HG03432 (cell line): ENCODE results near the gene MST1.

Source experiments
- ATAC-seq: cut with Tn5 transposase; IDR thresholded peaks from one replicate; pipeline ENCODE4 v1.9.1; 2021; ENCODE audit warnings: mild to moderate bottlenecking, moderate library complexity; ENCODE audit not compliant: unreplicated experiment

The MST1 gene

DNA sequence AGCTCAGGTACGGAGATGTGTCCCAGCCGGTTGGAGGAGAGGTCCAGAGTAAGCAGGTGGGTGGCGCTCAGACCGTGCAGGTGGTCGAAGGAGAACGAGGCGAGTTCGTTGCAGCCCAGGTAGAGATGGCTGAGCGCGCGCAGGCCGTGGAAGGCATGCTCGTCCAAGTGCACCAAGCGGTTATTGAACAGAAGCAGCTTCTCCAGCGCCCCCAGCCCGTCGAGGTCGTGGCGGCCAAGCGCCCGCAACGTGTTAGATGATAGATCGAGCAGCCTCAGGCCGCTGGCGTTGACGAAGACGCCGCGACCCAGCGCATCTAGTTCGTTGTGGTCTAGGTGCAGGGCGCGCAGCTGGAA is 29.6 kb upstream of the MST1 start:
- no peak for ATAC-seq

DNA sequence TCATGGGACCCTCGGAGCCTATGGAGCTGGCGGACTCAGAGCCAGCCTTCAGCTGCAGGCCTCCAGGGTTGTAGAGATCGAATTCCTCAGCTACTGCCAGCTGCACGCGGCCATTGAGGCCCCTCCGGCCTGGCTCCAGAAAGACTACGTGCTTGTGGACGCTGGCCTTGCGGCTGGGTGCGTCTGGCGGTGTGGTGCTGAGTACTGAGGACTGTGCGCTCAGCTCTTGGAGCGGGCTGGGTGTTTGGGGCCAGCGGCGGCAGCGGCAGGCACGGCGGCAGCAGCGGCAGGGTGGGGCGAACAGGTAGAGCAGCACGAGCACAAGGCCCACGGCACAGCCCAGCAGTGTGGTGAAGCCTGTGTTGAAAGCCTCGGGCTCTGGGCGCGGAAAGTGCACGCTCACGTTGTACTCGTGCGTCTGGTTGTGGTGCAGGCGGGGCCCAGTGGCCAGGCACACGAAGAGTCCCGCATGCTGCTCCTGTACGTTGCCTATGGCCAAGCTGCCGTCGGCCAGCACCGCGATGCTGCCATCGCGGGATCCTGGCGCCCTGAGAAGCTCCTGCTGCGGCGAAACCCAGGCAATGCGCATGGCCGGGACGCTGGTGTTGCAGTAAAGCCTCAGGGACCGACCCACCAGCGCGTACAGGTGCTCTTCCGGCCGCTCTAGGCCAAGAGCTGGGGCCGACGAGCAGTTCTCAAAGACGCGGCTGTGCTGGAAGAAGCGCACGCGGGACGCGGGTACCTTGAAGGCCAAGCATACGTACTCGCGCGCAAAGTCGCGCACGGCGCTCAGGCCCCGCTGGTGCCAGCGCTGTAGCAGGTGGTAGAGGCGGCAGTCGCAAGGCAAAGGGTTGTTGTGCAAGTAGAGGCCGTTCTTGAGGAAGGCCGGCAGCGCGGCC is 28.9 kb upstream of the MST1 start:
- no peak for ATAC-seq

DNA sequence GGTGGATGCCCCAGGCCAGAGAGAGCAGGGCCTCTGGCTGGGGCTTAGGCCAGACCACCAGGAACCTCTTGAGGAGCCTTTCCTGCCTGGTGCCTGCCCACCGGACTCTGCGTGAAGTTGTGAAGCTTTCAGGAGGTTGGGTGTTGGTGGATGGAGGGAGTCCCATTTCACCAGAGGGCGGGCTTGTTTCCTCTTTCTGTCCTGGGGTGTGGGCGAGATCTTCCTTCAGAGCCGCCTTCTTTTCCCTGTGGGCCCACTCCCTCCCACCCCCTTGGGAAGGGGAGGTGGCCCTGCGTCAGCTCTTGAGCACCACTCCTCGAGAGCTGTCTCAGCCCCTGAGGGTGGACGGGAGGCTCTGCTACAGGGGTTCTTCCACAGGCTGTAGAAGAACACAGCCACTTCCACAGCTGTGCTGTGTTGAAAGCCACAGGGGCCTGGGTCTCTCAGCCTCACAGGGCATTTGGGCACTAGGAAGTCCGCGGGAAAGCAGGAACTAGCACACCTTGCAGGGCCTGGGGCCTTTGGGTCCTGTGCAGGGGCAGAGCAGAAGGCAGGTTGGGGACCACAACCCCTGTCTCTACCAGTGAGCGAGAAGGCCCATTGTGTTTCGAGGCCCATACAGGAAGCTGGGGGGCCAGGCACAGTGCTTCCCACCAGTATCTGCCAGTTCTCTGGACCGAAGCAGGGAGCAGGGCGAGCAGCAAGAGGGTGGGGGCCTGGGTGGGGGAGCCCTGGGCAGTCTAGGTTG is 28.1 kb upstream of the MST1 start:
- no peak for ATAC-seq

DNA sequence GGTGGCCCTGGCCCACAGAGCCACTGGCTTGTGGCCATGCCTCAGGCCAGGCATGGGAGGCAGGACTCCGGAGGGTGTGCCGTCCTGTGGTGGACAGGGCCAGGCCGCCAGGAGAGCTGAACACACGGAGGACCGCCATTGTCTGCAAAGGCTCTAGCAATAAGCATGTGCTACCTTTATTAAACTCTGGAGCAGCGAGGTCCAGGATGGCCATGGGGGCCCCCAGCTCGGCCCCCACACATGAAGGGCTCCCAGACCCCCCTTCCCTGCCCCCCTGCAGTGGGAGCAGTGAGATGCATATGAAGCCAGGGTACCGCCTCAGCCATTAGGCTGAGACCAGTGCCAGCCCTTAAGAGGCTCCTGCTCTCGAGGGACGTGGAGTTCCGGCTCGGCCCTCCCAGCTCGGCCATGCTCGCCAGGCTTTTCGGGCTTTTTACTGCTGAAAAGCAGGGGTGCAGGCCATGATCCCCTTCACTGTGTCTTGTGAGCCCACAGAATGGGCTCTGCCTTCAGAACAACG is 27.5 kb upstream of the MST1 start:
- no peak for ATAC-seq

DNA sequence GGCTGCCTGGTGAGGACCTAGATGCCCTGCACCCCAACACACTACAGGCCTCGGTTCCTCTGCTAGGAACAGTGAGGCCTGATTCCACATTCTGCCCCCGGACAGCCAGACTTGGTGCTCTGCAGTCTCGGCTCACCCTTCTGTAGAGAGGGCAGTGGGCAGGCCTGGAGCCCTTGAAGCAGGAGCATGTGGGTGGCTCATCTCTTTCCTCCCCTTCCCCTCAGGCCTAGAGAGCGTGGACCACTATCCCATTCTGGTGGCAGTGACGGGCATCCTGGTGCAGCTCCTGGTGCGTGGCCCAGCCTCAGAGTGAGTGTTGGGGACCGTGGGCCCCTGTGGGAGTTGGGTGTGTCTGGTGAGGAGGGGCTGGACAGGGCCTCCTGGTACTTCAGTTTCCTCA is 26.9 kb upstream of the MST1 start:
- no peak for ATAC-seq

DNA sequence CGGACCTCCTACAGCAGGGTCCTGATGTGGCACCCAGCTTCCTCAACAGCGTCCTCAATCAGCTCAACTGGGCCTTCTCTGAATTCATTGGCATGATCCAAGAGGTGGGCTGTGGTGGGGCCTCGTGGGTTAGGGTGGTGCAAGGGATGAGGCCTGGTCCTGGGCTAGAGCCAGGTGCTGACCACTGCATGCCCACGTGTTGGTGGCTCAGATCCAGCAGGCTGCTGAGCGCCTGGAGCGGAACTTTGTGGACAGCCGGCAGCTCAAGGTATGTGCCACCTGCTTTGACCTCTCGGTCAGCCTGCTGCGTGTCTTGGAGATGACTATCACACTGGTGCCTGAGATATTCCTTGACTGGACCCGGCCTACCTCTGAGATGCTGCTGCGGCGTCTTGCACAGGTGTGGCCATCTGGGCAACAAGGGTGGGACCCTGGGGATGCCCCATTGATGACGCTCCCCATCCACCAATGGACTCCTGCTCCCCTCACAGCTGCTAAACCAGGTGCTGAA is 26.4 kb upstream of the MST1 start:
- ATAC-seq = no peak

DNA sequence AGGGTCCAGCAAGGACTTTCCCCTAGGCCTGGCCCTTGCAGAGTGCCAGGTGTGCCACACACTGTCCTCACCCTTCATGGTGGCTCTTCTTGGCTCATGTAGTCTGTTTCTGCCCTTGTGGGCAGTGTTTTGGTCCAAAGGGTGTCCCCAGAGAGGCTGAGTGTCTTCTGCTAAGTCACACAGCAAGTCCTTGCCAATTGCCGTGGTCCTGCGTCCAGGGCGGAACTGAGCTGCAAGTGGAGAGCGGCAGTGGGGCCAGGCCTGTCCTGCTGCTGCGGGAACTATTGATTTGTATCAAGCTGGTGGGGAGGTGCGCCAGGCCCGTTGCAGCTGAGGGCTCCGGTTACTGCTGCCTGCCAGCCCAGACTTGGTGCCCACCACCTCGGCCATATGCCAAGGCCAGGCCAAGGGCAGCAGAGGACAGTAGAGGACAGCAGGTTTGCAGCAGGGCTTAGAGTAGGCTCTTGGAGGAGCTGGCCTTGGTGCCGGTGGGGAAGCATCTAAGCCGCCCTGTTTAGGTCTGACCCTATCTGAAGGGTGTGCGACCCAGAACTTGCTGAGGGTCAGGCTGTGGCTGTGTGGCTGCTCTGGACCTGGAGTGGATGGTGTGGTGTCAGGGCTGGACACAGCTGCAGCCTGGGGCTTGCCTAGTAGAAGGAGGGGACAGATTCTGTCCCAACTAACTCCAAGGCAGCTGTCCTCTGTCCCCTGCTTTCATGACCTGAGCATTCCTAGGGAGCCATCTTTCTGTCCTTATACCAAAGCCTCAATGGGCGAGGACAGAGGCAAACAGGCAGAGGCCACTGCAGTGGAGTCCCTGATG is 25.7 kb upstream of the MST1 start:
- ATAC-seq = no peak

DNA sequence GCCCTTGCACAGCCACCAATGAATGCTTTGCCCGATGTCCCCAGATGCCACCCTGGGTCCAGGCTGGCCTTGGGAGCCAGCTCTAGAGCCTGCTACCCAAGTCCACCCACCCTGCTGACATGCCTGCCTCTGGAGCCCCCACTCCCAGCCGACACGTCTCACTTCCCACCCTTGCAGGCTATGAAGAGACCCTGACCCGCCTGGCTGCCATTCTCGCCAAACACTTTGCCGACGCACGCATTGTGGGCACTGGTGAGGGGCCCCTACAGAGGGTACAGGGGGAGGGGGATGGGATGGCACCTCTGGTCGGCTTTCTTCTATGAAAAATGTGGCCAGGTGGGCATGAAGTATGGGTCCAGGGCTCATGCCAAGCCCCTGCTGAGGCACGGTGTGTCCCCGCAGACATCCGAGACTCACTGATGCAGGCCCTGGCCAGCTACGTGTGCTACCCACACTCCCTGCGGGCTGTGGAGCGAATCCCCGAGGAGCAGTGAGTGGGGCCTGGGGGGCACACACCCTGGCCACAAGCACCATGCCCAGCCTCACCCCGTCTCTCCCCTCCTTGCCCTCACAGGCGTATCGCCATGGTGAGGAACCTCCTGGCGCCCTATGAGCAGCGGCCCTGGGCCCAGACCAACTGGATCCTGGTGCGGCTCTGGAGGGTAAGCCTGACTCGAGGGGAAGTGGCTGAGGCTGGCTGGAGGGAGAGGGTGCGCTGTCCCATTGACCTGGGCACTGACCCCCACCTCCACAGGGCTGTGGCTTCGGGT is 24.2 kb upstream of the MST1 start:
- ATAC-seq = no peak

DNA sequence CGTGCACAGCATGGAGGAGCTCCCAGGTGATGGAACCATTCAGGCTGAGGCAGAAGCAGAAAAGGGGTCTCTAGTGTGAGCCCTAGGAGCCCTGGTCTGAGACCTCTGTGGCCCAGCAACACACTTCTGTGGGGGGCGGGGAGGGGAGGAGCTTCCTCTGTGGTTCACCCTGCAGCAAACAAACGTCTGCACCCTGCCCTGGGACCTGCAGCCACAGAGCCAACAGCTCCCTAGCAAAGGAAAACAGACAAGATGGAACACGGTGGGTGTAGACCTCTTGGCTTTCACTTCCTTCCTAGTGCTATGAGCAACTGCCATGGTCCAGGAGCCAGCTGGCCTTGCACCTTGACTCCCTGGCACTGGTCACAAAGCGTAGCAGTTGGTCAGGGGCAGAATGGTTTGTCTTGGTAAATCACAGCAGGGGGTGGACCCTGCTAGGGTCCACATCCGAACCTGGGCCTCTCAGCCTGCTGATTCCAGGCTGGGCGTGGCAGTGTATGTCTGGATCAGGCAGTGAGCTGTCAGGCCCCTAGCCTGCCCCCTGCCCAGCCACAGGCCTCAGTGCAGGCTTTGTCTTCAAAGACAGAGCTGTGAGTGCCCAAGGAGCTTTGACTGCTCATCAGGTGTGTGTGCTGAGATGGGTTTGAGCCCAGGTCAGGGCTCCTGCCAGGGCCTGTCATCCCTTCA is 23.5 kb upstream of the MST1 start:
- ATAC-seq = no peak

DNA sequence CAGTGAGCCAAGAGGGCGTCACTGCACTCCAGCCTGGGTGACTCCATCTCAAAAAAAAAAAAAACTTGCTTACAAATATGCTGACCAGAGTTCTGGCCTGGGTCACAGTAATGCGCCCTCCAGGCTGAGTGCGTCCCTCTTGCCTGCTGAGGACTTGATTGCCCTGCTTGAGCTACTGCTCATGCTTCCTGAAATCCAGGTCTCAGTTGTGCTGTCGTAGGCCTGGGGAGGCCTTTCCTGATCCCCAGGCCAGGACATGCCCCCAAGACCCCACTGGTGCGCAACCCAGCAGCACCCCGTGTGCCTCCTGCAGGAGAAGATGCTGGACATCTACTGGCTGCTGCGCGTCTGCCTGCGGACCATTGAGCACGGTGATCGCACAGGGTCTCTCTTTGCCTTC is 22.9 kb upstream of the MST1 start:
- no peak for ATAC-seq

DNA sequence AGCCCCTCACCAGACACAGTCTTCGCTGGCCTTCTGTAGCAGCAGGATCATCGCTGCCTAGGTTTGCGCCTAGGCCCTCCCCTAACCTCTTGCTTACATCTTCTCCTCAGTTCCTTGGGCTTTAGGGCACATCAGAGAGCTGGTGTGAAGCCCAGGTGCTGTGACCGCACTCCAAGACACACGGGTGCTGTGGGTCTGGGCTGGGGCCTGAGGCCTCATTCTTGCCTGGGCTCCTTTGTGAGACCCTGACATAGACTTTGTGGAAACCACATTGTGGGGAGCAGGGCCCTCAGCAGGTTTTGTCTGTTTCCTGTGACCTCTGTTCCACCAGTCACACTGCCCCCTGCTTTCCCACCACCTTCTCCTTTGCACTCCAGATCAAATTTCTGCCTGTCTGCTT is 22.2 kb upstream of the MST1 start:
- no peak for ATAC-seq

DNA sequence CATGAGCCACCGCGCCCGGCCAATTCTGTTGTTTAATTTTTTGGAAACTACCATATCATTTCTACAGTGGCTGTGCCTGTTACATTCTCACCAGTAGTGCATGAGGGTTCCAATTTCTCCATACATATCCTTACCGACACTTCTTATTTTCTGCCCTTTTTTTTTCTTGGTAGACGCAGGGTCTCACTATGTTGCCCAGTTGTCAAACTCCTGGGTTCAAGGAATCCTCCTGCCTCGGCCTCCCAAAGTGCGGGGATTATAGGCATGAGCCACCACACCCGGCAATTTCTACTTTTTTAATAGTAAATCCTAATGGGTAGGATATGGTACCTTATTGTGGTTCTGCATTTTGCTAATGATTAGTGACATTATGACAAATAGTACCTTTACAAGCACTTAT is 20.6 kb upstream of the MST1 start:
- no peak for ATAC-seq

DNA sequence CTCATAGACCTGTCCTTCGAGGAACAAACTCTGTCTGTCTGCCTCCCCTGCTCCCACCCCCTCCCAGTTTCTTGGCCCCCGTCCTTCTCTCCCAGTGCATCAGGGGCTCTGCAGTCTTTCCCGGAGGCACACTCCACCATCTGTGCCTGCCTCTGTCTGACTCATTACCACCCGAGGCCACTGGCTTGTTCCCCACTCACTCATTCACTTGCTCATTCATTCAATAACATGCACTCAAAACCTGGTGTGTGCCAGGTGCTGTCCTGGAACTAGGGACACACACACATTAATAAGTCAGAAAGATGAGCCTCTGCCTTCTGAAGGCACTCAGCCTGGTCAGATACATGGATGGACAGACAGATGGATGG is 17.8 kb upstream of the MST1 start:
- no peak for ATAC-seq

DNA sequence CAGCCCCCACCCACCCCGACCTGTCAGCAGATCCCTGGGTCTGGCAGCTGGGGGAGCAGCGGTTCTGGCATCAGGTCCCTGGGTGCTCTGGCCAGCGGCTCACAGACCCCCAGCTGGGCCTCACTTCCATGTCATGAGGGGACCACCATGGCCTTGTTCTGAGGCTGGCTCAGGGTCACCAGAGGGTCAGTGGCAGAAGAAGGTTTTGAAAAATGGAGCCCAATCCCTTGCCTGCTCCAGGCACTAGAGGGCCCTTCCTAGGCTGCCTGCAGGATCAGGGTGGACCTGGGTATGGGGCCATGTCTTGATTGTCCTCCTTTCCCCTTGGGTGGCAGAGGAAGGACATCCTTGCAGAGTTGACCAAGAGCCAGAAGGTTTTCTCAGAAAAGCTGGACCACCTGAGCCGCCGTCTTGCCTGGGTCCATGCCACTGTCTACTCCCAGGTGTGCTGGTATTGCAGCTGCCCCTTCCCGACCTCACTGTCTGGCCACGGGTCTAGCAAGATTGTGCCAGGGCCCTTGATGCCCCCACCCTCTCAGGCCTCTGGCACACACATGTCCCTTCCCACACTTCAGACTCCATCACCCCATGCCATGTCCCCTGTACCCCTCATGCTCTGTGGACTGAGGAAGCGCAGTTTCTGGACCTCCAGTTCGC is 17.3 kb upstream of the MST1 start:
- ATAC-seq = no peak

DNA sequence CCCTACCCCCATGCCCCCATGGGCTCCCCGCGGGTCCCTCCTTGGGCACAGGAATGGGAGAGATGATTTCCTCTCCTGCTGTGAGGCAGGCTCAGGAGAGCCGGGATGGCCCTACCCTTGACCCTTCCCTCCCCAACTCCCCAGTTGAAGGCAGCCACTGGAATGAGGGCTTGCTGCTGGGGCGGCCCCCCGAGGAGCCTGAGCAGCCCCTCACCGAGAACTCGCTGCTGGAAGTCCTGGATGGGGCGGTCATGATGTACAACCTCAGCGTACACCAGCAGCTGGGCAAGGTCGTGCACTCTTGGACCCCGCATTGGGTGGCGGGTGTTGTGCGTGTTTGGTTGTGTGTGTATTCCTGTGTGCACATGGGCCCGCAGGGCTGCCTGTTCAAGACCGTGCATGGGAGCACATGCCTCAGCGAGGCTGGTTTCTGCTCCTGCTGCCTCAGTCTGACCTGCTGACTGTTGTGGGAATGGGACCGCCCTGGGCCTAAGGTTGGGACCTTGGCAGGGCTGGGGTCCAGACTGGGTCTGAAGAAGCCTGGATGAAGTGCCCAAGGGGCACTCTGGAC is 16.2 kb upstream of the MST1 start:
- ATAC-seq = no peak

DNA sequence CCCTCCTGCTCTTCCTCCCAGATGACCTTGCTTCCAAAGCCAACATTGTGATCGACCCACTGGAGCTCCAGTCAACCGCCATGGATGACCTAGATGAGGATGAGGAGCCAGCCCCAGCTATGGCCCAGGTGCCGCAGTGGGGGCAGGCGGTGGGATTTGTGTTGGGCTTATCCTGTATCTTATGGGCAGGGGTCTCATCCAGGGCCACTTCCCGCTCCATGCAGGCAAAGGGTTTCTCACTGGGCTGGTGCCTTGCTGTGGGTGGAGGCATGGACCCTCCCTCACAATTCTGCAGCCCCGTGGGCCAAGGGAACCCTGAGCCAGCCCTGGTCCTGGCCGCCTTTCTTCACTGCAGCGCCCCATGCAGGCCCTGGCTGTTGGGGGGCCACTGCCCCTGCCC is 15.4 kb upstream of the MST1 start:
- ATAC-seq = no peak

DNA sequence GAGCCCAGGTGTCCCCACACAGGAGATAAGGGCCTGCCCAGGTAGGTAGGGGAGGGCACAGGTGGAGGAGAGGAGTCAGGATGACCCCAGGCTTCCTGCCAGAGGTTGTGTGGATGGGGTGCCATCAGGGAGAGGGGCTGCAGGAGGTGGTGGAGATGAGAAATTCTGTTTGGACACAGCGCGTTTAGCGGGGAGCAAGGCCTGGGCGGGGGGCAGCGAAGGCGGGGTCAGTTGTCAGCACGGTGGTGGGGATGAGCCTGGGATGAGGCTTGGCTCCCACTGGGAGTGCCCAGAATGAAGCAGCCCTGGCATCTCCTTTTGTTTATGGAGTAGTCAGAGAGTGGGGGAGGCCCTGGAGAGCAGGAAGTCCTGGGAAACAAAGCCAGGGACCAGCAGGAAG is 14.7 kb upstream of the MST1 start:
- no peak for ATAC-seq

DNA sequence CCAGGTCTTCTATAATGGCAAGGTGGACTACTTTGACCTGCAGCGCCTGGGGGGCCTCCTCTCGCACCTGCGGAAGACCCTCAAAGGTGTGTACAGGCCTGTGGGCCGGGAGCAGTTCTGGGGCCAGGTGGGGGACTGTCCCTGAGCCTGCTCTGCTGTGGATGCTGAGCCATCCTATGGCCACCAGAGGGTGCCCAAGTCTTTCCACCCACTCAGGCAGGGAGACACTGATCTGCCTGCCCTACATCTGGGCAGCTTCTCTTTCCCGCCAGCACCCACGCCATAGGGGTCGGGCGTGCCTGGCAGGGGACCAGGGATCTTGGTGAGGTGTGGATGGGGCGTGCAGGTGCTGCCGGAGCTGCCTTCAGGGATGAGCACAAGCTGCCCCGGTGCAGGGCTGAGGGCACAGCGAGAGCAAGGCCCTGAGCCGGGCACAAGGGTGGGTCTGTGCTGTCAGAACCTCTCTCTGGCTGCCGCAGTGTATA is 14.2 kb upstream of the MST1 start:
- peak; percentile 62 for ATAC-seq

DNA sequence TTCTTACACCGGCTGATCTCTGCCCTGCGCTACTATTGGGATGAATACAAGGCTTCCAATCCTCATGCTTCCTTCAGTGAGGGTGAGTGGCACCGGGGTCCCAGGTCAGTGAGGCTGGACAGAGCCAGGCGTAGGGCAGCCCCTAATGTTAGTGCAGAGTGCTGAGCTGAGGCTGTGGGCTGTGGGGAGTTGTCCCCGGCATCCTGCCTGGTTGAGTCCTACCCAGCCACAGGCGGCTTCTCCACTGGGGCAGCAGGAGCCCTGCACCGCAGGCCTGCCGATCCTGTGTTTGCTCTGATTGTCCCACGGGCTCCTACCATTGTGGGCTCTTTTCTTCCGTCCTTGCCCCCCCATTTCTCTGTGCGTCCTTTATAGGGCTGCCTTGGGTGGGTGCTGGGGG is 13.4 kb upstream of the MST1 start:
- ATAC-seq = no peak
